Endodermal cell (in vitro differentiated cells): Measurements from ENCODE around the gene HS3ST3A1. TPM values are rescaled to one million over a fixed set of nuclear protein-coding genes. Genes with fewer than 3 reads are reported as not detected.

Experiments used
- DNase-seq: peaks from one replicate; pipeline ENCODE4 v3.0.0-alpha.2; 2017
- H3K27ac ChIP-seq: 2 replicates; pipeline ENCODE4 v1.5.1; 2013; ENCODE audit warnings: mild to moderate bottlenecking, low read depth, low read length, moderate library complexity
- H3K27me3 ChIP-seq: 2 replicates; pipeline ENCODE4 v1.6.1; 2013; ENCODE audit warnings: mild to moderate bottlenecking, low read length, moderate library complexity; ENCODE audit not compliant: insufficient read depth, control insufficient read depth, poor library complexity, severe bottlenecking
- H3K36me3 ChIP-seq: 2 replicates; pipeline ENCODE4 v1.7.0; 2013; ENCODE audit warnings: mild to moderate bottlenecking, low read length, moderate library complexity; ENCODE audit not compliant: control insufficient read depth, insufficient read depth
- H3K4me1 ChIP-seq: one replicate; pipeline ENCODE4 v1.7.0; 2013; ENCODE audit warnings: low read length; ENCODE audit not compliant: control insufficient read depth, insufficient read depth
- H3K4me3 ChIP-seq: 2 replicates; pipeline ENCODE4 v1.5.1; 2013; ENCODE audit warnings: mild to moderate bottlenecking, low read length, moderate library complexity
- H3K9ac ChIP-seq: 2 replicates; pipeline ENCODE4 v1.6.1; 2013; ENCODE audit warnings: mild to moderate bottlenecking, low read length, moderate library complexity; ENCODE audit not compliant: poor library complexity, severe bottlenecking; ENCODE audit errors: extremely low read depth
- H3K9me3 ChIP-seq: 2 replicates; pipeline ENCODE4 v1.6.1; 2013; ENCODE audit warnings: mild to moderate bottlenecking, low read length, moderate library complexity; ENCODE audit not compliant: control insufficient read depth
- H3K27ac Mint-ChIP-seq: 2 replicates; pipeline ENCODE4 v1.8.0; 2020; ENCODE audit warnings: mixed read lengths
- H3K27me3 Mint-ChIP-seq: 2 replicates; pipeline ENCODE4 v1.8.0; 2021; ENCODE audit warnings: mild to moderate bottlenecking, mixed read lengths; ENCODE audit not compliant: insufficient read depth
- H3K36me3 Mint-ChIP-seq: 2 replicates; pipeline ENCODE4 v1.8.0; 2020; ENCODE audit warnings: low read depth, mixed read lengths
- H3K4me1 Mint-ChIP-seq: 2 replicates; pipeline ENCODE4 v1.8.0; 2020; ENCODE audit warnings: mixed read lengths
- H3K4me3 Mint-ChIP-seq: 2 replicates; pipeline ENCODE4 v1.8.0; 2020; ENCODE audit warnings: mild to moderate bottlenecking, moderate library complexity, mixed read lengths
- H3K9me3 Mint-ChIP-seq: 2 replicates; pipeline ENCODE4 v1.8.0; 2020; ENCODE audit warnings: mild to moderate bottlenecking, mixed read lengths
- CTCF ChIP-seq: fragments of 200-600 bp; sonication (generic); conservative IDR thresholded peaks from 2 replicates; pipeline ENCODE4 v1.5.0; 2021; ENCODE audit warnings: antibody characterized with exemption, mild to moderate bottlenecking
- WGBS, 2 experiments: methylation state at CpG; one replicate each; pipeline versions ENCODE4 v1.1.5 to v1.1.7; 2013; ENCODE audit warnings: missing lambda C conversion rate in 2 of 2, mixed read lengths in 1 of 2; ENCODE audit not compliant: insufficient coverage in 1 of 2, insufficient read length in 1 of 2; 5-methylcytosine and 5-hydroxymethylcytosine counted together
- total RNA-seq, 2 donors: library from RNA; stranded (reverse); fragmentation: NEBNext Ultra II Directional in 1 of 2; extraction: Animal tissue kit (Norgen Biotek cat#: 25700) in 1 of 2; gene quantifications; 2 replicates in 1 of 2; 3 replicates in 1 of 2; pipeline ENCODE4 v1.2.1, GENCODE V29; 2021

Gene HS3ST3A1
- total RNA-seq, 2 donors from 2014 or later = 1.9 to 2.4 TPM

GRCh38 chr17:13538841-13539411 lies 62.8 kb downstream of the HS3ST3A1 start:
- H3K9ac ChIP-seq = no peak overlapping the region
- H3K9me3 Mint-ChIP-seq = peaks cover 3% of the 10 kb centered on the region

GRCh38 chr17:13537871-13538643 lies 63.7 kb downstream of the HS3ST3A1 start:
- Histone ChIP-seq H3K27ac (no peak overlapping the region), H3K36me3 (peaks cover 3% of the 10 kb centered on the region), H3K4me1 (no peaks in the 10 kb centered on the region), H3K27me3 (no peaks in the 10 kb centered on the region), H3K4me3 (no peak overlapping the region), H3K9me3 (peaks cover 11% of the 10 kb centered on the region), H3K9ac (no peak overlapping the region)
- Mint-ChIP-seq H3K9me3 (peaks cover 3% of the 10 kb centered on the region), H3K4me1 (no peaks in the 10 kb centered on the region), H3K27ac (no peak overlapping the region), H3K36me3 (no peaks in the 10 kb centered on the region), H3K27me3 (no peaks in the 10 kb centered on the region), H3K4me3 (no peak overlapping the region)
- 94% methylated on average over 2 to 5 of the region's 6 CpGs for WGBS, 2 experiments
- DNase-seq = no peak
- TF ChIP-seq CTCF = no peak

More at GRCh38 chr17:13538841-13539411, 62.8 kb downstream of the HS3ST3A1 start:
- no peaks in the 10 kb centered on the region for H3K4me1 ChIP-seq
- H3K4me3 ChIP-seq = no peak overlapping the region
- peaks cover 11% of the 10 kb centered on the region for H3K9me3 ChIP-seq
- no peak overlapping the region for H3K4me3 Mint-ChIP-seq
- peak; percentile 7 for DNase-seq
- H3K36me3 Mint-ChIP-seq = no peaks in the 10 kb centered on the region
- no peak overlapping the region for H3K27ac ChIP-seq
- no peak for TF ChIP-seq CTCF
- no peaks in the 10 kb centered on the region for H3K27me3 Mint-ChIP-seq
- H3K36me3 ChIP-seq = peaks cover 3% of the 10 kb centered on the region
- 94 to 95% methylated on average over 3 to 4 of the region's 4 CpGs for WGBS, 2 experiments
- H3K27me3 ChIP-seq = no peaks in the 10 kb centered on the region
- H3K27ac Mint-ChIP-seq = no peak overlapping the region
- H3K4me1 Mint-ChIP-seq = no peaks in the 10 kb centered on the region

- no peak for TF ChIP-seq CTCF
- WGBS, 2 experiments = 90% methylated on average over 2 to 4 of the region's 5 CpGs
- peak; percentile 23 for DNase-seq
- Histone ChIP-seq H3K9me3 (peaks cover 11% of the 10 kb centered on the region), H3K4me3 (no peak overlapping the region), H3K27me3 (no peaks in the 10 kb centered on the region), H3K36me3 (peaks cover 3% of the 10 kb centered on the region), H3K27ac (no peak overlapping the region), H3K9ac (no peak overlapping the region), H3K4me1 (no peaks in the 10 kb centered on the region)
- H3K9me3 Mint-ChIP-seq = peaks cover 3% of the 10 kb centered on the region
- H3K27ac Mint-ChIP-seq = no peak overlapping the region
- H3K36me3 Mint-ChIP-seq = no peaks in the 10 kb centered on the region
- no peak overlapping the region for H3K4me3 Mint-ChIP-seq
- H3K27me3 Mint-ChIP-seq = no peaks in the 10 kb centered on the region
- no peaks in the 10 kb centered on the region for H3K4me1 Mint-ChIP-seq
These were observed 64.5 kb downstream of the HS3ST3A1 start for GRCh38 chr17:13537167-13537731.
